Smooth muscle cell of the brain vasculature (primary cell): Measurements from ENCODE around the gene EXPH5.
A peak's percentile ranks its signal among the peaks of the same experiment; 100 is the strongest.
"Not testable (repeated sequence)": the region's sequence is repeated elsewhere in the genome, so short reads cannot be mapped to it uniquely, and the experiment has no call there.

Experiments used
- DNase-seq: peaks from one replicate; pipeline ENCODE4 v3.0.0-alpha.2; 2012; ENCODE audit warnings: low read depth, low spot score

Gene EXPH5

GRCh38 chr11:108593214-108593922 lies at the start of gene EXPH5:
TSS of gene EXPH5 (minus strand) at chr11:108593768. CDS start at chr11:108593536, 232 bp downstream.
- peak; percentile 12 for DNase-seq

GRCh38 chr11:108641752-108642151 lies 48.2 kb upstream of the EXPH5 start:
- not testable (repeated sequence) for DNase-seq

GRCh38 chr11:108639146-108639545 lies 45.6 kb upstream of the EXPH5 start:
- no peak for DNase-seq

- DNase-seq = no peak
Measured at GRCh38 chr11:108636222-108636621, 42.7 kb upstream of the EXPH5 start.

- DNase-seq = no peak
Measured at GRCh38 chr11:108635106-108635505, 41.5 kb upstream of the EXPH5 start.

GRCh38 chr11:108632041-108632704 lies 38.6 kb upstream of the EXPH5 start:
- no peak for DNase-seq

- no peak for DNase-seq
Measured at GRCh38 chr11:108629274-108629673, 35.7 kb upstream of the EXPH5 start.

- DNase-seq = no peak
Measured at GRCh38 chr11:108628812-108629211, 35.2 kb upstream of the EXPH5 start.

- DNase-seq = no peak
Measured at GRCh38 chr11:108628326-108628725, 34.8 kb upstream of the EXPH5 start.

- no peak for DNase-seq
Measured at GRCh38 chr11:108624196-108624925, 30.8 kb upstream of the EXPH5 start.

GRCh38 chr11:108622341-108622740 lies 28.8 kb upstream of the EXPH5 start:
- DNase-seq = no peak

- no peak for DNase-seq
Measured at GRCh38 chr11:108620958-108621772, 27.6 kb upstream of the EXPH5 start.

- DNase-seq = no peak
Measured at GRCh38 chr11:108618529-108618928, 25.0 kb upstream of the EXPH5 start.

- DNase-seq = no peak
Measured at GRCh38 chr11:108617055-108617454, 23.5 kb upstream of the EXPH5 start.

- no peak for DNase-seq
Measured at GRCh38 chr11:108616549-108616948, 23.0 kb upstream of the EXPH5 start.

GRCh38 chr11:108614086-108614485 lies 20.5 kb upstream of the EXPH5 start:
- DNase-seq = no peak

- DNase-seq = no peak
Measured at GRCh38 chr11:108609682-108610081, 16.1 kb upstream of the EXPH5 start.

GRCh38 chr11:108608548-108608947 lies 15.0 kb upstream of the EXPH5 start:
- DNase-seq = no peak

GRCh38 chr11:108606495-108607160 lies 13.1 kb upstream of the EXPH5 start:
- DNase-seq = peak; percentile 2

- no peak for DNase-seq
Measured at GRCh38 chr11:108606070-108606469, 12.5 kb upstream of the EXPH5 start.

- DNase-seq = not testable (repeated sequence)
Measured at GRCh38 chr11:108602818-108603217, 9.2 kb upstream of the EXPH5 start.
